CD14-positive monocyte (primary cell): Measurements from ENCODE around the gene TNFAIP8. TPM values are rescaled to one million over a fixed set of nuclear protein-coding genes. Genes with fewer than 3 reads are reported as not detected.
A peak's percentile ranks its signal among the peaks of the same experiment; 100 is the strongest.

Source experiments
- DNase-seq, 3 donors: peaks; one replicate each; pipeline ENCODE4 v3.0.0-alpha.2; 2011 to 2022
- H2AFZ ChIP-seq: 2 replicates; pipeline ENCODE4 v1.6.0; 2012; ENCODE audit warnings: mild to moderate bottlenecking, low read depth, low read length, inconsistent platforms; ENCODE audit not compliant: insufficient read depth, poor library complexity, severe bottlenecking
- H3K27ac ChIP-seq, 2 donors: 1 replicate in 1 of 2; 2 replicates in 1 of 2; pipeline ENCODE4 v1.5.1; 2012 to 2013; ENCODE audit warnings: low read length in 2 of 2, control low read depth in 1 of 2, inconsistent platforms in 1 of 2, low read depth in 1 of 2, mild to moderate bottlenecking in 1 of 2
- H3K27me3 ChIP-seq, 2 donors: one replicate each; pipeline versions ENCODE4 v1.6.0 to v1.6.1; 2011 to 2013; ENCODE audit warnings: low read length in 2 of 2; ENCODE audit not compliant: control insufficient read depth in 2 of 2, insufficient read depth in 2 of 2
- H3K36me3 ChIP-seq, 2 donors: replicated peaks in 1 of 2; 1 replicate in 1 of 2; 2 replicates in 1 of 2; pipeline versions ENCODE4 v1.5.1 to v1.6.1; 2012 to 2013; ENCODE audit warnings: low read length in 2 of 2, control low read depth in 1 of 2, inconsistent platforms in 1 of 2, mild to moderate bottlenecking in 1 of 2; ENCODE audit not compliant: insufficient read depth in 2 of 2, control insufficient read depth in 1 of 2
- H3K4me1 ChIP-seq, 2 donors: 1 replicate in 1 of 2; 2 replicates in 1 of 2; pipeline versions ENCODE4 v1.5.1 to v1.6.1; 2012 to 2013; ENCODE audit warnings: low read length in 2 of 2, control low read depth in 1 of 2, inconsistent platforms in 1 of 2, mild to moderate bottlenecking in 1 of 2, moderate library complexity in 1 of 2; ENCODE audit not compliant: insufficient read depth in 2 of 2, control insufficient read depth in 1 of 2
- H3K4me2 ChIP-seq: replicated peaks from 2 replicates; pipeline ENCODE3; 2012; ENCODE audit warnings: low read length, moderate library complexity, mild to moderate bottlenecking; ENCODE audit not compliant: poor library complexity, severe bottlenecking; ENCODE audit errors: extremely low read depth
- H3K4me3 ChIP-seq, 3 experiments: fragments of 200-600 bp in 1 of 3; sonication (generic) in 1 of 3; replicated peaks in 1 of 3; 1 replicate in 2 of 3; 2 replicates in 1 of 3; pipeline ENCODE4 v1.5.1; 2011 to 2013; ENCODE audit warnings: low read length in 3 of 3, mild to moderate bottlenecking in 3 of 3, control low read depth in 2 of 3, low read depth in 2 of 3, inconsistent platforms in 1 of 3, moderate library complexity in 1 of 3
- H3K79me2 ChIP-seq: 2 replicates; pipeline ENCODE4 v1.6.0; 2012; ENCODE audit warnings: mild to moderate bottlenecking, control low read depth, inconsistent platforms, low read length, moderate library complexity; ENCODE audit not compliant: insufficient read depth
- H3K9ac ChIP-seq: 2 replicates; pipeline ENCODE4 v1.6.0; 2017; ENCODE audit warnings: low read length, mild to moderate bottlenecking; ENCODE audit not compliant: insufficient read depth, poor library complexity, severe bottlenecking
- H3K9me3 ChIP-seq, 2 donors: replicated peaks in 1 of 2; 1 replicate in 1 of 2; 2 replicates in 1 of 2; pipeline versions ENCODE4 v1.5.1 to v1.6.1; 2012 to 2013; ENCODE audit warnings: low read length in 2 of 2, control low read depth in 1 of 2; ENCODE audit not compliant: control insufficient read depth in 1 of 2, insufficient read depth in 1 of 2
- H4K20me1 ChIP-seq: 2 replicates; pipeline ENCODE4 v1.6.0; 2012; ENCODE audit warnings: mild to moderate bottlenecking, low read length, control low read depth, moderate library complexity; ENCODE audit not compliant: insufficient read depth
- H3K27ac Mint-ChIP-seq, 7 donors: one replicate each; pipeline ENCODE4 v1.8.0; 2020; ENCODE audit warnings: mild to moderate bottlenecking in 7 of 7, mixed read lengths in 7 of 7, moderate library complexity in 6 of 7, inconsistent platforms in 2 of 7
- H3K27me3 Mint-ChIP-seq, 3 donors: one replicate each; pipeline ENCODE4 v1.8.0; 2021 to 2022; ENCODE audit warnings: low read depth in 3 of 3, mild to moderate bottlenecking in 3 of 3, mixed read lengths in 3 of 3, moderate library complexity in 3 of 3, inconsistent platforms in 1 of 3
- H3K36me3 Mint-ChIP-seq, 2 donors: one replicate each; pipeline ENCODE4 v1.8.0; 2020; ENCODE audit warnings: mixed read lengths in 2 of 2, inconsistent platforms in 1 of 2, mild to moderate bottlenecking in 1 of 2
- H3K4me1 Mint-ChIP-seq: one replicate; pipeline ENCODE4 v1.8.0; 2020; ENCODE audit warnings: mild to moderate bottlenecking, mixed read lengths
- H3K4me3 Mint-ChIP-seq, 2 donors: one replicate each; pipeline ENCODE4 v1.8.0; 2020; ENCODE audit warnings: mild to moderate bottlenecking in 2 of 2, mixed read lengths in 2 of 2, moderate library complexity in 1 of 2
- H3K9me3 Mint-ChIP-seq, 7 donors: one replicate each; pipeline ENCODE4 v1.8.0; 2020 to 2022; ENCODE audit warnings: mixed read lengths in 7 of 7, mild to moderate bottlenecking in 6 of 7, moderate library complexity in 6 of 7, inconsistent platforms in 2 of 7
- CTCF ChIP-seq: fragments of 200-600 bp; IDR thresholded peaks from one replicate; pipeline ENCODE4 v1.8.0; 2022; ENCODE audit warnings: antibody characterized with exemption, mild to moderate bottlenecking
- WGBS: methylation state at CpG from one replicate; pipeline ENCODE4 v1.1.5; 2013; ENCODE audit warnings: missing lambda C conversion rate; ENCODE audit not compliant: insufficient coverage; 5-methylcytosine and 5-hydroxymethylcytosine counted together
- intact Hi-C, 2 donors: fragments of 100-400 bp; cut with micrococcal nuclease; formaldehyde crosslinking; loops; one replicate each; pipeline versions ENCODE4 v1.15.0 to v1.15.1; 2023
- polyA plus RNA-seq, 3 donors: library from polyadenylated mRNA; depleted of rRNA in 1 of 3; unstranded in 2 of 3; stranded (reverse) in 1 of 3; fragments of 300-500 nt in 2 of 3; fragments of >200 nt in 1 of 3; fragmentation: Illumina TruSeq in 2 of 3; gene quantifications; 1 replicate in 2 of 3; 2 replicates in 1 of 3; pipeline ENCODE4 v1.2.3, GENCODE V29; 2012 to 2021

Gene TNFAIP8
- polyA plus RNA-seq, 3 donors: 20.6 to 55.5 (median 47.0) TPM

- intact Hi-C loops: loop anchor here (5.0 to 10.0 kb wide), 3 partner anchors 68 to 74 kb away; no protein-coding TSS in a partner anchor
- Histone ChIP-seq H3K4me3 (peak overlapping the region in 2 of 3 experiments; percentile 31 to 67), H3K36me3 (no peaks in the 10 kb centered on the region), H3K4me1 (peaks cover 96 to 99% of the 10 kb centered on the region in 2 donors), H3K9ac (peak overlapping the region; percentile 29), H3K27ac (peak overlapping the region; percentile 52 to 88), H3K9me3 (no peaks in the 10 kb centered on the region), H2AFZ (peak overlapping the region; percentile 29), H3K27me3 (no peaks in the 10 kb centered on the region), H4K20me1 (peaks cover 57% of the 10 kb centered on the region), H3K79me2 (peaks cover 94% of the 10 kb centered on the region), H3K4me2 (peak overlapping the region; percentile 74)
- Mint-ChIP-seq H3K27ac (peak overlapping the region; percentile 79 to 97 (median 92)), H3K36me3 (peaks cover 2 to 16% of the 10 kb centered on the region in 2 donors), H3K27me3 (no peaks in the 10 kb centered on the region), H3K9me3 (no peaks in the 10 kb centered on the region), H3K4me3 (peak overlapping the region; percentile 69 to 85), H3K4me1 (peaks cover 95% of the 10 kb centered on the region)
- 6% methylated on average over 8 of the region's 11 CpGs for WGBS
- DNase-seq: peak; percentile 25 to 52 (median 47)
- TF ChIP-seq CTCF: no peak
Observed at GRCh38 chr5:119340597-119341218, 15.1 kb upstream of the TNFAIP8 start.

- peak overlapping the region; percentile 29 for H3K9ac ChIP-seq
Observed at GRCh38 chr5:119341452-119342349, 14.1 kb upstream of the TNFAIP8 start.

More at GRCh38 chr5:119341452-119342349, 14.1 kb upstream of the TNFAIP8 start:
- H3K4me2 ChIP-seq: peak overlapping the region; percentile 74
- peaks cover 2 to 9% of the 10 kb centered on the region in 2 donors for H3K36me3 Mint-ChIP-seq
- H3K79me2 ChIP-seq: peaks cover 94% of the 10 kb centered on the region
- peaks cover 56% of the 10 kb centered on the region for H4K20me1 ChIP-seq
- H3K4me3 ChIP-seq: peak overlapping the region; percentile 2 to 67 (median 31)
- H3K27me3 ChIP-seq: no peaks in the 10 kb centered on the region
- peaks cover 95% of the 10 kb centered on the region for H3K4me1 Mint-ChIP-seq
- peak overlapping the region; percentile 69 to 85 for H3K4me3 Mint-ChIP-seq
- intact Hi-C loops: loop anchor here (5.0 to 10.0 kb wide), 3 partner anchors 69 to 74 kb away; no protein-coding TSS in a partner anchor
- WGBS: 100% methylated on average over 1 of the region's 6 CpGs
- H2AFZ ChIP-seq: peak overlapping the region; percentile 19
- H3K36me3 ChIP-seq: no peaks in the 10 kb centered on the region
- peak; percentile 42 to 68 (median 60) for DNase-seq
- H3K27me3 Mint-ChIP-seq: no peaks in the 10 kb centered on the region
- no peaks in the 10 kb centered on the region for H3K9me3 ChIP-seq
- H3K27ac ChIP-seq: peak overlapping the region; percentile 18 to 88
- peaks cover 0 to 4% (median 0%) of the 10 kb centered on the region in 7 donors for H3K9me3 Mint-ChIP-seq
- no peak for TF ChIP-seq CTCF
- H3K27ac Mint-ChIP-seq: peak overlapping the region; percentile 79 to 97 (median 92)
- H3K4me1 ChIP-seq: peaks cover 96 to 99% of the 10 kb centered on the region in 2 donors
